GM19452 (cell line): ENCODE measurements around the gene TTC8.

Source experiments
- ATAC-seq: cut with Tn5 transposase; IDR thresholded peaks from one replicate; pipeline ENCODE4 v1.9.1; 2021; ENCODE audit not compliant: unreplicated experiment

TTC8 gene

DNA sequence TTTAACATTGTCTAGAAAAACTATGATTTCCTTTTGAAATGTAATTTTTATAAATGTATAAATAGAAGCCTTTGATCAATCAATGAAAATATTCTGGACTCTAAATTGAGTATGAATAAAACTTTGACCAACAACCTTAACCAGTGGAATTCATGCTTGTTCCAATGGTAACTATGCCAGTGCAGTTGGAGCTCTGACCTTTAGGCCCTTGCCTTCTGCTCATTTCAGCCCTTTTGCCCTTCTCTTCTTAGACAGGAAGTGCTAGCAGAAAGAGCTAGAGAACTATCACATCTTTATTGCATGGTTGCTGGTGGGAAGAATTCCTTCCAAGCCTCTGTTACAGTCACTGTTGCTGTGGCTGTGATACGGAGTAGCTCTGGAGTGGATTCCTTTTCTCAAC lies 39.7 kb downstream of the TTC8 start:
- no peak for ATAC-seq

DNA sequence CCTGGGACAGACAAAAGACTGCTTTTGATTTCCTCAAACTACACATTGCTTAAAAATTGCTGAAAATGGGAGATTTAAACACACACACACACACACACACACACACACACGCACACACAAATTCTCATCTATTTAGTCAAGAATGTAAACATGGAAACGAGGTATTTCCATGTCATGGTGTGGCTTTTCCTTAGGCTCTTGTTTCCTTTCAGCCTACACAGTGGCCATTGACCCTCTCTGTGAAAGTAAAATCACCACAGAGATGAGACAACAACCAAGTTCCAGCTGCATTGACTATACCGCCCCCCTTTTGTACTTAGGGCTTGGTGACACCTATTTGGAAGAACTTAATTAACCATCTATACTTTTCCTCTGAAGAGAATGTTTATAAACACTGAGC lies 41.9 kb downstream of the TTC8 start:
- ATAC-seq, result no peak

DNA sequence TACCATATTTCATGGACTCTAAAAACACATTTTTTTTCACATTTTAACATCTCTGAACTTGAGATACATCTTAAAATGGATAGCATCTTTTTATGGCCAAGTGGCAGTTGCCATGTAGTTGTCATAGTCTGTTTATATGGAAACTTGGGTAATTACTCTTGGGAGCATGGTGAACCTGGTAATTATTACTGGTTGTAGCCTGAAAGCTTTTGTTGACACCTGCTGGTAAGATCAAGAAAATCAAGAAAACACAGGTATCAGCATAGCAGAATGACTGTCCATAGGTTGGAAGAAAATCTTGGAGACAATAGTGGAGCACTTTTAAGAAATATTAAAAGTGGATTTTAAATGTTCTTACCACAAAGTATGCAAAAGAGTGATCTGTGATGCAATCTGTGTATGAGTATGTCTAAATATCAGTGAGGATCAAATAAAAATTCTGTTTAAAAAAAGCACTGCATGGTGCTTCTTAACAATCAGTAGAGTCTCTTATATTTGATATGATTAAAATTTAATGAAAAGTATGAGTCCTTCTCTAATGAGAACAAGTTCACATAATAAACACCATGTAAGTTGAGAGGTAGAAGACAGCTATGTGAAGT lies 44.2 kb downstream of the TTC8 start:
- no peak for ATAC-seq

DNA sequence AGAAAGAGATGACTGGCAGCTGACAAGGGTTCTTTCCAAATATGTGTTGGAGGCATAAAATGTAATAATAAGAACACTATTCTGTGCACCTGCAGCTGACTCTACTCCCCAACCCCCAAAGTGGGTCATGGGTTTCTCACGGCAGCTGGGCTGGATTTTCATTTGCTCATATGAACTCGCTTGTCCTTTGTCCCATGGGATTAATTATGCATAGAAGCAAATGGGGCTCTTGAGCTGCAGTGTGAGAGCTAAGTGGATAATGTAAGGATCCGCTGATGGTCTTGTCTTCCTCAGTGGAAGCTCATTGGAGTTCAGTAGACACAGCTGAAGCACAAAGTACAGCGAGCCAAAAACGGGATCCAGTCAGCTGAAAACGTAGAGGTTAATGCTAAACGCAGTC lies 46.3 kb downstream of the TTC8 start:
- no peak for ATAC-seq

DNA sequence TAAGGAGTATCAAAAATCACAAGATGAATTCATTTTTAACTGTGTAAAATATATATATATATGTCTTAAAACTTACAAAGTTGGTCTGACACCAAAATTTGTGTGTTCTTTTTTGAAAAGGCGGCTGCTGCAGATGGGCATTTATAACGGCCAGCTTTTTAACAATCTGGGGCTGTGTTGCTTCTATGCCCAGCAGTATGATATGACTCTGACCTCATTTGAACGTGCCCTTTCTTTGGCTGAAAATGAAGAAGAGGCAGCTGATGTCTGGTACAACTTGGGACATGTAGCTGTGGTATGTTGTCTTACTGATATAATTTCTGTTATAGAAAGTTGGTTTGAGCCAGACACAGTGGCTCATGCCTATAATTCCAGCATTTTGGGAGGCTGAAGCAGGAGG lies 47.0 kb downstream of the TTC8 start:
- ATAC-seq, result no peak

DNA sequence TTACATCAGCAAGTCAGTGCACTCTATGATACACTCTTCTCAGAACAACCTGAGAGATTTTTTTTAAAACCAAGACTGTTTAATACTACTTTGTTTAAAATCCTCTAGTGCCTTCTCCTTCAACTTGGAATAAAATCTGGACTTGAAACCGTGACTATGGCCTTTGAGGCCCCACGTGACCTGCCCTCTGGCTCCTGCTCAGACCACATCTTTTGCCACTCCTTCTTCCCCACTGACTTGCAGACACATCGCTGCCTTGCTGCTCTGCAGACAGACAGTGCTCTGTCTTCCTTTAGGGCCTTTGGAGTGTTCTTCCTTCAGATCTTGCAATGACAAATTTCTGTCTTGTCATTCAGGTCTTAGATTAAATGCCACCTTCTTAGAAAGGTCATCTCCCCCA lies 48.5 kb downstream of the TTC8 start:
- no peak for ATAC-seq

DNA sequence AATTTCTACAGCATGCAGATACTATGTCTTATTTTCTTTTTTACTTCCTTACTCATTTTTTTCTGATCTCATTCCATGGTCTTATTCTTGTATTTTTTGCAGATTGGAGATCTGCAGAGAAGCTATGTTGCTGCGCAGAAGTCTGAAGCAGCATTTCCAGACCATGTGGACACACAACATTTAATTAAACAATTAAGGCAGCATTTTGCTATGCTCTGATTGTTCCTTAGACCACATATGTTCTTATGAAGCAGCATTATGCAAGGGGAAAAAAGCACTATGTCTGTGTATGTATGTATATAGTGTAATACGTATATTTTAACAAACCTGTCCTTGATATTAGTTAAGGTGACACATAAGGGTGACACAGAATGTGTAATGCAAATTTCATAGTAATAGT lies 52.7 kb downstream of the TTC8 start:
- ATAC-seq, result no peak

DNA sequence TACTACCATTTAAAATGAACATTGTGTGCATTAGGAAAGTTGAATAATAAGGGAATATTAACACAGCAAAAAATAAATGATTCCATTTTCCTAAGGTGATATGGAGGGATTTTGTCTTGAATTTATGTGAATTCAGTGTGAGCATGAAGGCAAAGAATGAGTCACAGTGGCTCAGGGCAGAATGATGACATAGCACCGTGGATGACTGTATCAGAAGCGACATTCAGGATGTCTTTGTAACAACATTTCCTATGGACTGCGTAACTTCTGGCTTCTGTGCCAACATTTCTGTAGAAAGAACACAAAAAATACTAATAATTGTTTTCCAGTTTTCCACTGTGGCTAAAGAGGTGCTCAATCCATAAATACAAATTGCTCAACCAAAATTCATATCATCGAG lies 54.6 kb downstream of the TTC8 start:
- no peak for ATAC-seq

DNA sequence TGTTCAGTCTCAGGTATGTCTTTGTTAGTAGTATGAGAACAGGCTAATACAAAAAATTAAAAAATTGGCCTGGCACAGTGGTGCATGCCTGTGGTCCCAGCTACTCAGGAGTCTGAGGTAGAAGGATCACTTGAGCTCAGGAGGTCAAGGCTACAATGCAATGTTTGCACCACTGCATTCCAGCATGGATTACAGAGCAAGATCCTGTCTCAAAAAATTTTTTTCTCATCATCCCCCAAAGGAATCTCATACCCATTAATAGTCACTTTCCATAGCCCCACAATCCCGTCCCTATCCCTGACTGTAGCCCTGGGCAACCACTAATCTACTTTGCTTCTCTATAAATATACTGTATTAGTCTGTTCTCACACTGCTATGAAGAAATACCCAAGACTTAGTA lies 57.8 kb downstream of the TTC8 start:
- ATAC-seq, result no peak

DNA sequence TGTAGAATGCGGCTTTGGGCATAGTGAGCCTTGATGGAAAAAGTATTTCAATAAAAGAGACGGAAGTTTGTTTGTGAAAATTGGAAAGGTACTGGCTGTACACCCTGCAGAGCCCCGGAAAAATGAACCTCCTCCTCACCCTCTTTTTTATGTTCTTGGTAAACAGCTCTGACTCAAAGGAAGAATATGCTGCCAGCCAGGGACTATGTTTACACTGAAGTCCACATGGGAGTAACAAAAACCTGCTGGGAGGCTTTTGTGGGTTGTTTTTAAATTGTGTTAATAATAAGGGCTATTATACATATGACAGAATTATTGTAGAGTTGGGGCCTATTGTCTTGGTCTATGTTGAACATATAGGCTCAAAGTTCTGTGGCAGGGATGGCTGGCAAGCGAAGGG lies 70.7 kb downstream of the TTC8 start:
- ATAC-seq, result no peak

DNA sequence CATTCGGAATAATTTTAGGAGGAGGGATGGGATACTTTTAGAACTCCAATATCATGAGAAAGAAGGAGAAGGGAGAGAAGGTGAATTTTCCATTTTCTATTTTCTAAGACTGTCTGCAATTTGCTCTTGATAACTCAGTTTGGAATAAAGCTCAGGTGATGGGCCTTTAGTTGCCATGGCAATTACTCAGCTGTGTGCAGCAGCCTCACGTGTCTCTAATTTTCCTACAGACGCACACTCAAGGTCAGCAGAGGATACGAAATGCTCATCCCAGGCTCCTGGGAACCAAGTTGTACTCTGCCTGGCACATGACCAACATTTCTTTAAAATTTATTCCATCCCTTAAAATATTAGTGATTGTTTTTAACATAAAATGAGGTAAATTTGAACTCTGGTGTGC lies 76.7 kb downstream of the TTC8 start:
- no peak for ATAC-seq

DNA sequence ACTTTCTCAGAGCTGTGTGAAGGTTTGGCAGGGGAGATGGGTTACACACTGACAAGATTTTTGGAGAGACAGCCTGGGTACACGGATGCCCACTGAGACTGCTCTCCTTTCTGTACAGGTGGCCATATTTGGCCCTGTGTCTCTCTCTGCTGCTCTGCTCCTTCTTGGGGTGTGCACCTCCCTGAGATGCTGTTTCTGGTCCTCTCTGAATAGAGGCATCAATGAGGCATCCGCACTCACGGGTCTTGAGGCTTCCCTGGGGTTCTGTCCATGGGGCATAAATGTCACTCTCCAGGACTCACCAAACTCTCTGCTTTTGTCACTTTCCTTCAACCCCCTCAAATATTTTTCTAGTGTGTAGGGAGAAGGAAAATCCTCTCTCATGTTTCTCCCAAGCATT lies 77.5 kb downstream of the TTC8 start:
- ATAC-seq, result no peak

DNA sequence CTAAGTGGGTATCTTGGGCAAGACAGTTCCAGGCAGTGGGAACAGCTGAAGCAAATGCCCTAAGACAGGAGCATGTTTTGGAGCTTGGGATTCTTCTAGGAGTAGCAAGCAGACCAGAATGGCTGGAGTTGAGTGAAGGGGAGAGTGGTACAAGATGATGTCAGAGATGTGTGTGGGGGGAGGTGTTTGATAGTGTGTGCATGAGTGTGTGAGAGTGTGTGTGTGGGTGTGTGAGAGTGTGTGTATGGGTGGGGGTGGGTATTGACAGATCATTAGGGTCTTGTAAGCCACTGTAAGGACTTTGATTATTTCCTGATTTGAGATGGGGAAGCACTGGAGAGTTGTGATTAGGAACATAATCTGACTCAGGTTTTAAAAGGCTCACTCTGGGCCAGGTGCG lies 78.4 kb downstream of the TTC8 start:
- no peak for ATAC-seq

DNA sequence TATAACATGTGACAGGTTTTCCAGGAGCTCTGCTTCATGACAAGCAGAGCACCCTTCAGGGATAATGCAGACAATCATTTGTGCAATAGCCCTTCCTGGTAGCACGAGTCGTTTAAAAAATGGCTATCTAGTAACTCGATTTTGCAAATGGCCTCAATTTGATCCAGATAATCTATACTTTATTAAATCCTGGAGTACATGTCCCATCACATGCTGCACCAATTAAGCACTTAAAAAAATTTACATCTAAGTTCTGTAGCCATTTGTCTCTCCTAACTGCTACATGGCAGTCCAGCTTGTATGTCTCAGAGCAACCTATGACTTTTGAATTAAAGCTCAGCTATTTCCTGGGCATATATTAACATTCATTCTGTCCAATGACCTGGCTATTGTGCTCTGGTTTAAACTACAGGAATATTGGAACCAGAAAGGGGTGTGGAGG lies 79.8 kb downstream of the TTC8 start:
- no peak for ATAC-seq

DNA sequence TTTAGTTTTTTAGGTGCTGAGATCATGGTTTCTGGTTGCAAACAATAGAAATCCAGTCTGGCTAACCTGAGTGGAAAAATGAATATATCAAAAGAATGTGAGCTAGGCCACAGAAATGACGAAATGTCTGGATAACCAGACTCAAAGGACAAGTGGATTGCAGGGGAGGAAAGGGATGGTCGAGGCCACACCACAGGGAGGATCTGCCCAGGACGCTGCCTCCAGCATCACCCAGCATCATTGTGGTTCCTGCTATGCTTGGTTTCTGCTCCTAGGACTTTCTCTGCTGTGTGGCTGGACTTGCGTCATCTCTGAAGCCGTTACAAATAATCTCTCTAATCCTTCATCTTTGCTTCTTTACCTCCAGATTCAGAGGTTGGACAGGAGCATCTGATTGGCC lies 80.4 kb downstream of the TTC8 start:
- ATAC-seq, result no peak

DNA sequence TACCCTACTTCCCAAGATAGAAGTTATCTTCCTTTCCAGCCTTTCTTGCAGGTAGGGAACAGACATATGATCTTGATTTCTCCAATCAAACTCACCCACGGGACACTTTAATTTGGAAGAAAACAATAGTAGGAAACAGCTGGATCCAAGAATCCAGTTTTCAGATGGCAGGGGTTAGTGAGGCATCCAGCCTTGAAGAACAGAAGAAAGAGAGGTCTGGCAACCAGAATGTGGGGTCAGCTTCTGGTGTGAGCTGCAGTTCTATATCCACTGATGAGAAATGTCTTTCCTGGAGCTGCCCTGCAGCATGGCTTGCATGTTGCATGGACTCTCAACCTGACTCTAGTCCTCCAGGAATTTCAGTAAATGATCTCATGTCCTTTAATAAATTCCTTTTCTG lies 83.8 kb downstream of the TTC8 start:
- ATAC-seq, result no peak

DNA sequence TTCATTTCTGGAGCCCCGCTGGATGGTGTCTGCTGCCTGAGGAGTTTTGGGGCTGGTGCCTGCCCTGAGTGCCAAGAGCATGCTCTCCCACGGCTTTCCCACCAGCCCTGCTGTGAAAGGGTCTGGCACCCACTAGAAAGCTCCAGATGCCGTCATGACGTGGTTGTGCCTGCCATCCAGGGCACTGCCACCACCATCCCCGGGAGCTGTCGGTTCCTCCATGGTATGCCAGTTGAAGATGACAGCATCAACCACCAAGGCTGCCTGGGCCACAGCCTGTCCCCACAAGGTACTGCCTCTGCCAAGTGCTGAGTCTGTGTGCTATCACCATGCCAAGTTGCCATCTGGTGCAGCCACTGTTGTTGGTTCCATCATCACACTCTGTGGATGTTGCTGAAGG lies 85.9 kb downstream of the TTC8 start:
- ATAC-seq, result no peak

DNA sequence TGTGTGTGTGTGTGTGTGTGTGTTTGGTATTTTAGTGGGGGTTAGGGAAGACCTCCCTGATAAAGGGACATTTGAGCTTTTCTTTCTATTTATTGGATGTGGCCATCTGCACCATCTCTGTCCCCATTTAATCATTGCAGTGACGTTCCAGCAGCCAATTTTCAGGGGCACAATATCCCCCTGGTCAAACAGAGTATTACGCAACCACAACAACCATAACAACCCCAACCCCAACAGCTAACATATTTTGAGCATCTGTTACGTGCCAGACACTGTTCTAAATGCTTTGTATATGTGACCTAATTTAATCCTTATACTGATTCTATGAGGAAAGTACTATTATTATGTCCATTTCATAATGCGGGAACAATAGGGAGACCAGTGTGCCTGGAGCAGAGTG lies 87.4 kb downstream of the TTC8 start:
- no peak for ATAC-seq

DNA sequence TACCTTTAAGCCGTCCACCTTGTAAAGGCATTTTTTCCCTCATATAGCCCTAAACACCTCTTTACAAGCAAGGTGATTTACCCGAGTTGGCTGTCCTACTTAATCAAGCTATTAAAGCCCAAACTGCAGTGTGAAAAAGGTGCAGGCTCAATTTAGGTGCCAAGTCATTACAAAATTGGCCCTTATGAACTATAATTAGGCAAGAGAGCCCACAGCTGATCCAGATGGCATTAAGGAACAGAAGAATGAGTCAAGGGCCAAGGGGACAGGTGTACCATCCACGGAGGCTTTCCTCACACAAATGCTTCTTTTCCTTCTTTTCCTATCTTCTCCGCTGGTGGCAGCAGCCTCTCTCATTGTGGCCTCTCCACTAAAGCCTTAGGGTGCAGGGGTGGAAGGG lies 90.5 kb downstream of the TTC8 start:
- ATAC-seq, result no peak

DNA sequence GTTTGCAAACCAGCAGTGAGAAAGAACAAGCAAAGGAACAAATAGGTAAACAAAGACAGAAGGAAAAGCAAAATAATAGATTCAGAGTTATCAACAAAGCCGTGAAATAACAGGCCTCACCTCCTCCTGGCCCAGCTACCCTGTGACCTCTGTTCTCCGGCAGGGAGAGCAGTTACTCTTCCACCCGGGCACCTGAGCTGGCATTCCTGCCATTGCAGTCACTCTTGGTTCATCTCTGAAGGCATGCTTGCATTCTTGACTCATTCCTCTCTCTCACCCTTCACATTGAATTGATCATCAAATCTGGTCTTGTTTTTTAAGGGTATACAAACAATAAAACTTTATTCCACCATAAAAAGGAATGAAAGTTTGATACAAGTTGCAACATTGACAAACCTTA lies 95.1 kb downstream of the TTC8 start:
- no peak for ATAC-seq
